ENCODE measurements around the gene DYNC2H1.

The DYNC2H1 gene

GRCh38 chr11:103234974-103235373 lies 125.7 kb downstream of the DYNC2H1 start:
- H3K27me3 ChIP-seq (ENCODE audit: insufficient read depth, low read length, poor library complexity) = no peaks in the 10 kb centered on the region
- no peaks in the 10 kb centered on the region for H4K20me1 ChIP-seq (ENCODE audit: insufficient read depth, low read length)
- H3K9me3 ChIP-seq (ENCODE audit: insufficient read depth, low read length, severe bottlenecking) = no peaks in the 10 kb centered on the region
- no peak overlapping the region for H3K4me2 ChIP-seq (ENCODE audit: insufficient read depth, low read length)
- H3K27ac ChIP-seq (ENCODE audit: low read length) = no peak overlapping the region
- no peak overlapping the region for H3K9ac ChIP-seq (ENCODE audit: low read depth, low read length)
- no peaks in the 10 kb centered on the region for H3K79me2 ChIP-seq (ENCODE audit: insufficient read depth, low read length)
- H3K4me3 ChIP-seq (ENCODE audit: low read depth in 1 of 2, low read length in 2 of 2) = no peak overlapping the region
- DNase-seq (no peak), ATAC-seq (ENCODE audit: insufficient read depth, low read depth) (no peak)
- no peak overlapping the region for H2AFZ ChIP-seq (ENCODE audit: low read depth, low read length)
- H3K4me1 ChIP-seq (ENCODE audit: insufficient read depth, low read length) = no peaks in the 10 kb centered on the region
- no peak for TF ChIP-seq EZH2 (IDR thresholded peaks at IDR 0.05; ENCODE audit: borderline replicate concordance, low read depth, low read length, severe bottlenecking)
- no peak for TF ChIP-seq CTCF (IDR thresholded peaks at IDR 0.05; ENCODE audit: borderline replicate concordance, extremely low read depth, low read length, poor library complexity, severe bottlenecking)
- no peaks in the 10 kb centered on the region for H3K36me3 ChIP-seq (ENCODE audit: insufficient read depth, low read length)

DNA sequence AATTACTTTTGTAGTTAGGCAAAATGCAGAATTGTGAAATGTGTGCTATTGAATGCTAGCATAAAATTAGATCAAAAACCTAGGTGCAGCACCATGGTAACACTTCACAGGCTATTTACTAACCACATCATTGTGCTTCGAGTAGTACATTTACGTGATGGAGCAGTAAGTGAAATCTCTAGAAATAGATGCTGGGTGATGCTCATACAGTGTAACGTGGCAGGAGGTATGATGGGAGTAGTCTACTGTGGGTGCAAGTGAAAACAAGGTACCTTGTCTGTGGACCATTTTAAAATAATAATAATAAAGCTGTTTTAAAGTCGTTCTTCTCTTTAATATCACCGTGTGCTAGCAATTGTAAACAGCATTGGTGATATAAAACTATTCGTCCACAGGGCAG lies 132.3 kb downstream of the DYNC2H1 start:
- Histone ChIP-seq H3K36me3 (ENCODE audit: insufficient read depth, low read length) (no peaks in the 10 kb centered on the region), H3K9ac (ENCODE audit: low read depth, low read length) (no peak overlapping the region), H3K9me3 (ENCODE audit: insufficient read depth, low read length, severe bottlenecking) (no peaks in the 10 kb centered on the region), H3K79me2 (ENCODE audit: insufficient read depth, low read length) (no peaks in the 10 kb centered on the region), H3K27ac (ENCODE audit: low read length) (no peak overlapping the region), H2AFZ (ENCODE audit: low read depth, low read length) (no peak overlapping the region), H4K20me1 (ENCODE audit: insufficient read depth, low read length) (no peaks in the 10 kb centered on the region), H3K4me3 (ENCODE audit: low read depth in 1 of 2, low read length in 2 of 2) (no peak overlapping the region), H3K27me3 (ENCODE audit: insufficient read depth, low read length, poor library complexity) (no peaks in the 10 kb centered on the region), H3K4me2 (ENCODE audit: insufficient read depth, low read length) (no peak overlapping the region), H3K4me1 (ENCODE audit: insufficient read depth, low read length) (no peaks in the 10 kb centered on the region)
- no peak for DNase-seq
- TF ChIP-seq EZH2 (IDR thresholded peaks at IDR 0.05; ENCODE audit: borderline replicate concordance, low read depth, low read length, severe bottlenecking) (no peak), CTCF (IDR thresholded peaks at IDR 0.05; ENCODE audit: borderline replicate concordance, extremely low read depth, low read length, poor library complexity, severe bottlenecking) (no peak)
- no peak for ATAC-seq (ENCODE audit: insufficient read depth, low read depth)

- no peak overlapping the region for H3K4me3 ChIP-seq (ENCODE audit: low read depth in 1 of 2, low read length in 2 of 2)
- no peak overlapping the region for H2AFZ ChIP-seq (ENCODE audit: low read depth, low read length)
- TF ChIP-seq CTCF (IDR thresholded peaks at IDR 0.05; ENCODE audit: borderline replicate concordance, extremely low read depth, low read length, poor library complexity, severe bottlenecking) (no peak), EZH2 (IDR thresholded peaks at IDR 0.05; ENCODE audit: borderline replicate concordance, low read depth, low read length, severe bottlenecking) (no peak)
- no peaks in the 10 kb centered on the region for H3K4me1 ChIP-seq (ENCODE audit: insufficient read depth, low read length)
- no peak overlapping the region for H3K9ac ChIP-seq (ENCODE audit: low read depth, low read length)
- no peaks in the 10 kb centered on the region for H3K9me3 ChIP-seq (ENCODE audit: insufficient read depth, low read length, severe bottlenecking)
- no peaks in the 10 kb centered on the region for H3K36me3 ChIP-seq (ENCODE audit: insufficient read depth, low read length)
- no peak overlapping the region for H3K27ac ChIP-seq (ENCODE audit: low read length)
- H4K20me1 ChIP-seq (ENCODE audit: insufficient read depth, low read length) = no peaks in the 10 kb centered on the region
- no peak overlapping the region for H3K4me2 ChIP-seq (ENCODE audit: insufficient read depth, low read length)
- DNase-seq = no peak
- H3K27me3 ChIP-seq (ENCODE audit: insufficient read depth, low read length, poor library complexity) = no peaks in the 10 kb centered on the region
- no peaks in the 10 kb centered on the region for H3K79me2 ChIP-seq (ENCODE audit: insufficient read depth, low read length)
- ATAC-seq (ENCODE audit: insufficient read depth, low read depth) = no peak
These were observed 144.9 kb downstream of the DYNC2H1 start for GRCh38 chr11:103254123-103254522.

- ATAC-seq (ENCODE audit: insufficient read depth, low read depth) (no peak), DNase-seq (no peak)
- TF ChIP-seq EZH2 (IDR thresholded peaks at IDR 0.05; ENCODE audit: borderline replicate concordance, low read depth, low read length, severe bottlenecking) = no peak
- peak; percentile 28 for TF ChIP-seq CTCF (IDR thresholded peaks at IDR 0.05; ENCODE audit: borderline replicate concordance, extremely low read depth, low read length, poor library complexity, severe bottlenecking)
- H3K4me3 ChIP-seq (ENCODE audit: low read depth in 1 of 2, low read length in 2 of 2) = no peak overlapping the region
- no peak overlapping the region for H2AFZ ChIP-seq (ENCODE audit: low read depth, low read length)
- no peaks in the 10 kb centered on the region for H4K20me1 ChIP-seq (ENCODE audit: insufficient read depth, low read length)
- no peaks in the 10 kb centered on the region for H3K36me3 ChIP-seq (ENCODE audit: insufficient read depth, low read length)
- no peak overlapping the region for H3K4me2 ChIP-seq (ENCODE audit: insufficient read depth, low read length)
- H3K79me2 ChIP-seq (ENCODE audit: insufficient read depth, low read length) = no peaks in the 10 kb centered on the region
- H3K4me1 ChIP-seq (ENCODE audit: insufficient read depth, low read length) = no peaks in the 10 kb centered on the region
- H3K27ac ChIP-seq (ENCODE audit: low read length) = no peak overlapping the region
- H3K9ac ChIP-seq (ENCODE audit: low read depth, low read length) = no peak overlapping the region
- no peaks in the 10 kb centered on the region for H3K27me3 ChIP-seq (ENCODE audit: insufficient read depth, low read length, poor library complexity)
- no peaks in the 10 kb centered on the region for H3K9me3 ChIP-seq (ENCODE audit: insufficient read depth, low read length, severe bottlenecking)
These were observed 148.1 kb downstream of the DYNC2H1 start for GRCh38 chr11:103257360-103257759.
